ENCODE results near the gene RPL13. TPM values are rescaled to one million over a fixed set of nuclear protein-coding genes. Genes with fewer than 3 reads are reported as not detected.
A peak's percentile ranks its signal among the peaks of the same experiment; 100 is the strongest.

RPL13 gene
- total and polyA plus RNA-seq, 2 of the 8 experiments (the other 6 are each of a cell fraction or from before 2014, with no cell fraction given): 2,162 to 7,384 TPM

GRCh38 chr16:89595330-89596060 is 35.0 kb downstream of the RPL13 start:
- H3K4ac ChIP-seq (replicated peaks; ENCODE audit: insufficient read length, low read depth, low read length): no peak overlapping the region
- H3K9ac ChIP-seq (replicated peaks in 1 of 4; ENCODE audit: extremely low read depth in 1 of 4, low read depth in 3 of 4, low read length in 3 of 4): no peak overlapping the region
- no peak overlapping the region for H3K4me3 ChIP-seq (ENCODE audit: extremely low read depth in 1 of 4, insufficient read depth in 2 of 4, low read depth in 3 of 4, low read length in 4 of 4)
- peak overlapping the region; percentile 60; the same call in 1 of the 2 replicates for H2BK5ac ChIP-seq (ENCODE audit: low read depth, low read length)
- CTCF ChIA-PET (ENCODE audit: partially characterized antibody): interaction anchor here (0.5 to 0.9 kb wide), 4 partner anchors 16 to 683 kb away, joined by 3 read pairs; no protein-coding TSS in a partner anchor
- no peaks in the 10 kb centered on the region for H3K79me1 ChIP-seq (ENCODE audit: low read depth, low read length)
- no peak overlapping the region for H3K56ac ChIP-seq (replicated peaks; ENCODE audit: insufficient read length, low read depth, low read length)
- no peaks in the 10 kb centered on the region; a peak in 1 of 7 replicates for H3K4me1 ChIP-seq (replicated peaks in 1 of 4; ENCODE audit: control insufficient read depth in 3 of 4, insufficient read depth in 4 of 4, low read length in 3 of 4)
- no peak overlapping the region for H3K14ac ChIP-seq (ENCODE audit: insufficient read length)
- H2AK5ac ChIP-seq (ENCODE audit: low read depth, low read length): no peak overlapping the region
- 0 out of 2 replicates have a peak overlapping the region, but pooled peaks have one; percentile 39 for H2BK12ac ChIP-seq (ENCODE audit: low read depth, low read length)
- peaks cover 0 to 5% (median 0%) of the 10 kb centered on the region in 4 experiments; a peak in 1 of 8 replicates for H3K36me3 ChIP-seq (ENCODE audit: control insufficient read depth in 2 of 4, insufficient read depth in 4 of 4, low read length in 3 of 4)
- H3K27me3 ChIP-seq (replicated peaks in 1 of 4; ENCODE audit: control insufficient read depth in 3 of 4, extremely low read depth in 1 of 4, insufficient read depth in 3 of 4, low read length in 3 of 4): no peaks in the 10 kb centered on the region
- H3K18ac ChIP-seq (ENCODE audit: extremely low read depth, low read length): no peak overlapping the region; the same call in 1 of the 2 replicates
- no peaks in the 10 kb centered on the region; the same call in 1 of the 2 replicates for H3K23me2 ChIP-seq (ENCODE audit: low read depth, low read length)
- H4K5ac ChIP-seq (ENCODE audit: insufficient read length, low read depth, low read length): no peak overlapping the region
- H2BK120ac ChIP-seq (replicated peaks; ENCODE audit: low read depth, low read length): no peak overlapping the region
- FAIRE-seq (no peak), DNase-seq (ENCODE audit: low read depth in 1 of 2, low spot score in 2 of 2) (no peak)
- WGBS, 2 experiments (ENCODE audit: extremely low coverage in 1 of 2, insufficient coverage in 1 of 2, insufficient read length in 1 of 2, insufficient replicate concordance in 2 of 2, low coverage in 1 of 2, low lambda C conversion rate in 2 of 2, missing lambda C conversion rate in 1 of 2): 96% methylated on average over 38 of the region's 47 CpGs; no CpG with 5 or more reads in 1 of the 2 experiments
- H2BK20ac ChIP-seq (ENCODE audit: low read length): no peak overlapping the region
- peaks cover 0 to 7% of the 10 kb centered on the region in 2 experiments for H4K20me1 ChIP-seq (replicated peaks in 1 of 2; ENCODE audit: control insufficient read depth in 1 of 2, insufficient read depth in 2 of 2, low read length in 2 of 2)
- H2BK15ac ChIP-seq (ENCODE audit: low read length): no peak overlapping the region
- H3K4me2 ChIP-seq (ENCODE audit: insufficient read depth in 1 of 2, low read depth in 2 of 2, low read length in 2 of 2): no peak overlapping the region
- H4K8ac ChIP-seq (ENCODE audit: extremely low read depth, insufficient read depth, low read length): no peak overlapping the region
- POLR2A ChIA-PET (ENCODE audit: partially characterized antibody): interaction anchor here (0.9 to 2.5 kb wide), 6 partner anchors 11 to 91 kb away, joined by 3 to 8 read pairs (median 3); partner anchors contain the start of gene CDK10
- no peak overlapping the region for H2AFZ ChIP-seq (ENCODE audit: low read length)
- peak overlapping the region; percentile 19 for H4K91ac ChIP-seq (replicated peaks; ENCODE audit: insufficient read length, low read length)
- H3K9me3 ChIP-seq (ENCODE audit: insufficient read depth in 2 of 2, low read depth in 1 of 2, low read length in 1 of 2): no peaks in the 10 kb centered on the region
- no peaks in the 10 kb centered on the region for H3K79me2 ChIP-seq (ENCODE audit: control insufficient read depth in 1 of 2, insufficient read depth in 2 of 2, low read length in 2 of 2)
- no peak overlapping the region for H3K27ac ChIP-seq (ENCODE audit: low read depth, low read length)
- no peak overlapping the region for H3K23ac ChIP-seq (ENCODE audit: insufficient read length)
- TF ChIP-seq PHF8 (conservative IDR thresholded peaks at IDR 0.05; ENCODE audit: low read depth, low read length) (no peak), POLR2AphosphoS5 (IDR thresholded peaks at IDR 0.05; ENCODE audit: low read depth, low read length) (no peak), MAX (IDR thresholded peaks at IDR 0.05) (no peak), MAFK (IDR thresholded peaks at IDR 0.05; ENCODE audit: low read depth, low read length) (no peak), SAP30 (IDR thresholded peaks at IDR 0.05; ENCODE audit: insufficient read depth, insufficient replicate concordance, low read length) (no peak), ZNF274 (IDR thresholded peaks at IDR 0.05; ENCODE audit: borderline replicate concordance, extremely low read depth, low read length) (no peak), SIN3A (conservative IDR thresholded peaks at IDR 0.05 in 1 of 2, IDR thresholded peaks at IDR 0.05 in 1 of 2; ENCODE audit: low read depth in 1 of 2, low read length in 2 of 2) (no peak), TEAD4 (IDR thresholded peaks at IDR 0.05; ENCODE audit: low read depth, low read length) (no peak), CTBP2 (IDR thresholded peaks at IDR 0.05; ENCODE audit: borderline replicate concordance, insufficient read depth, insufficient read length, low read length) (no peak), SUZ12 (IDR thresholded peaks at IDR 0.05; ENCODE audit: low read length) (no peak), SP4 (IDR thresholded peaks at IDR 0.05; ENCODE audit: low read length) (no peak), EGR1 (IDR thresholded peaks at IDR 0.05; ENCODE audit: borderline replicate concordance, low read depth, low read length) (no peak)

All from H1 (cell line).